ENCODE data around the gene MDFIC. TPM values are rescaled to one million over a fixed set of nuclear protein-coding genes. Genes with fewer than 3 reads are reported as not detected.

Gene MDFIC
- total RNA-seq, 1 experiment from 2014 or later: 7.3 TPM

- TF ChIP-seq REST (IDR thresholded peaks at IDR 0.05; ENCODE audit: insufficient read depth in 1 of 2, low read depth in 2 of 2, low read length in 1 of 2): no peak
- no peak for TF ChIP-seq CTCF (IDR thresholded peaks at IDR 0.05)
- TF ChIP-seq SIN3A (IDR thresholded peaks at IDR 0.05; ENCODE audit: borderline replicate concordance, insufficient read depth, low read depth, low read length): no peak
- no peak for TF ChIP-seq TCF7L2 (IDR thresholded peaks at IDR 0.05; ENCODE audit: low read depth, low read length)
- no peak for TF ChIP-seq POLR2AphosphoS5 (IDR thresholded peaks at IDR 0.05; ENCODE audit: low read depth, low read length)
- CTCF ChIA-PET: no interaction called here
- DNase-seq (ENCODE audit: low read depth, low spot score) (no peak), ATAC-seq (no peak)
- BruUV-seq (replicated peaks): no TSS peak
- Histone ChIP-seq H3K4me1 (ENCODE audit: control insufficient read depth, insufficient read depth, low read length) (no peaks in the 10 kb centered on the region), H3K9me3 (ENCODE audit: control insufficient read depth, insufficient read depth, low read depth, low read length) (no peaks in the 10 kb centered on the region), H3K4me3 (ENCODE audit: low read depth in 2 of 2, low read length in 2 of 2) (no peak overlapping the region), H3K36me3 (ENCODE audit: control insufficient read depth, insufficient read depth, low read length) (no peaks in the 10 kb centered on the region), H3K27ac (ENCODE audit: low read length) (no peak overlapping the region), H3K27me3 (ENCODE audit: control insufficient read depth, insufficient read depth, low read length) (no peaks in the 10 kb centered on the region)
- POLR2A ChIA-PET: no interaction called here
- in situ Hi-C loops (cut with HindIII; ENCODE audit: low pct_unique_long_range_greater_than_20kb, low sequenced_read_pairs): no loop called here
- intact Hi-C loops (cut with micrococcal nuclease; ENCODE audit: unreplicated experiment): no loop called here
Measured at GRCh38 chr7:114943953-114944744, 22.3 kb downstream of the MDFIC start.

GRCh38 chr7:114944745-114945625 is 23.1 kb downstream of the MDFIC start:
- Histone ChIP-seq H3K27me3 (ENCODE audit: control insufficient read depth, insufficient read depth, low read length) (no peaks in the 10 kb centered on the region), H3K4me1 (ENCODE audit: control insufficient read depth, insufficient read depth, low read length) (no peaks in the 10 kb centered on the region), H3K27ac (ENCODE audit: low read length) (no peak overlapping the region), H3K4me3 (ENCODE audit: low read depth in 2 of 2, low read length in 2 of 2) (no peak overlapping the region), H3K9me3 (ENCODE audit: control insufficient read depth, insufficient read depth, low read depth, low read length) (no peaks in the 10 kb centered on the region), H3K36me3 (ENCODE audit: control insufficient read depth, insufficient read depth, low read length) (no peaks in the 10 kb centered on the region)
- ATAC-seq (no peak), DNase-seq (ENCODE audit: low read depth, low spot score) (no peak)
- intact Hi-C loops (cut with micrococcal nuclease; ENCODE audit: unreplicated experiment): no loop called here
- in situ Hi-C loops (cut with HindIII; ENCODE audit: low pct_unique_long_range_greater_than_20kb, low sequenced_read_pairs): no loop called here
- TF ChIP-seq POLR2AphosphoS5 (IDR thresholded peaks at IDR 0.05; ENCODE audit: low read depth, low read length) (no peak), CTCF (IDR thresholded peaks at IDR 0.05) (no peak), SIN3A (IDR thresholded peaks at IDR 0.05; ENCODE audit: borderline replicate concordance, insufficient read depth, low read depth, low read length) (no peak), REST (IDR thresholded peaks at IDR 0.05; ENCODE audit: insufficient read depth in 1 of 2, low read depth in 2 of 2, low read length in 1 of 2) (no peak), TCF7L2 (IDR thresholded peaks at IDR 0.05; ENCODE audit: low read depth, low read length) (no peak)
- ChIA-PET POLR2A (no interaction called here), CTCF (no interaction called here)
- BruUV-seq (replicated peaks): no TSS peak
